DND-41 (cell line): ENCODE results near the gene TNNI3K.

Source experiments
- ATAC-seq: fragments of 200-7000 bp; cut with Tn5 transposase; 3 replicates; pipeline ENCODE4 v1.9.1; 2021; ENCODE audit warnings: low read depth; ENCODE audit not compliant: insufficient read depth
- DNase-seq: peaks from one replicate; pipeline ENCODE4 v3.0.0-alpha.2; 2020
- H2AFZ ChIP-seq: 2 replicates; pipeline ENCODE4 v1.6.0; 2012; ENCODE audit warnings: low read depth, low read length
- H3K27ac ChIP-seq: 2 replicates; pipeline ENCODE4 v1.5.1; 2012; ENCODE audit warnings: low read length, inconsistent platforms
- H3K27me3 ChIP-seq: fragments of 200-600 bp; sonication (generic); 2 replicates; pipeline ENCODE4 v1.6.0; 2012; ENCODE audit warnings: low read length, mild to moderate bottlenecking, inconsistent platforms; ENCODE audit not compliant: insufficient read depth, poor library complexity
- H3K36me3 ChIP-seq: 2 replicates; pipeline ENCODE4 v1.5.1; 2012; ENCODE audit warnings: low read length, inconsistent platforms; ENCODE audit not compliant: insufficient read depth
- H3K4me1 ChIP-seq: 2 replicates; pipeline ENCODE4 v1.5.1; 2012; ENCODE audit warnings: mild to moderate bottlenecking, low read length; ENCODE audit not compliant: insufficient read depth
- H3K4me2 ChIP-seq: 2 replicates; pipeline ENCODE4 v1.6.0; 2012; ENCODE audit warnings: mild to moderate bottlenecking, moderate library complexity, low read length, inconsistent platforms; ENCODE audit not compliant: insufficient read depth
- H3K4me3 ChIP-seq, 2 experiments: fragments of 200-600 bp in 1 of 2; shearing (Covaris generic) in 1 of 2; 2 replicates each; pipeline ENCODE4 v1.5.1; 2012 to 2016; ENCODE audit warnings: inconsistent platforms in 2 of 2, low read length in 2 of 2, mild to moderate bottlenecking in 2 of 2, low read depth in 1 of 2, moderate library complexity in 1 of 2
- H3K79me2 ChIP-seq: 2 replicates; pipeline ENCODE4 v1.6.0; 2012; ENCODE audit warnings: low read length, inconsistent platforms; ENCODE audit not compliant: insufficient read depth
- H3K9ac ChIP-seq: 2 replicates; pipeline ENCODE4 v1.6.0; 2012; ENCODE audit warnings: low read depth, mild to moderate bottlenecking, inconsistent platforms, low read length, moderate library complexity
- H3K9me3 ChIP-seq: 2 replicates; pipeline ENCODE4 v1.5.1; 2012; ENCODE audit warnings: low read length, moderate library complexity, mild to moderate bottlenecking, inconsistent platforms; ENCODE audit not compliant: insufficient read depth, severe bottlenecking
- H4K20me1 ChIP-seq: 2 replicates; pipeline ENCODE4 v1.6.0; 2012; ENCODE audit warnings: low read length; ENCODE audit not compliant: insufficient read depth
- EZH2 ChIP-seq: IDR thresholded peaks from 3 replicates; pipeline ENCODE4 v1.6.1; 2012; ENCODE audit warnings: borderline replicate concordance, low read depth, mild to moderate bottlenecking, moderate library complexity, low read length, inconsistent platforms; ENCODE audit not compliant: severe bottlenecking
- TF ChIP-seq, protein P1 (sequence below): IDR thresholded peaks from 2 replicates; pipeline ENCODE4 v1.5.1; 2012; ENCODE audit warnings: borderline replicate concordance, low read length, moderate library complexity, mild to moderate bottlenecking; ENCODE audit not compliant: poor library complexity, severe bottlenecking; ENCODE audit errors: extremely low read depth

Gene TNNI3K

GRCh38 chr1:74266001-74266400, 30.8 kb downstream of the TNNI3K start:
- H3K36me3 ChIP-seq = no peaks in the 10 kb centered on the region
- H3K9me3 ChIP-seq = no peaks in the 10 kb centered on the region
- no peak overlapping the region for H2AFZ ChIP-seq
- H3K4me3 ChIP-seq = no peak overlapping the region
- TF ChIP-seq EZH2 = no peak
- TF ChIP-seq, protein P1, sequence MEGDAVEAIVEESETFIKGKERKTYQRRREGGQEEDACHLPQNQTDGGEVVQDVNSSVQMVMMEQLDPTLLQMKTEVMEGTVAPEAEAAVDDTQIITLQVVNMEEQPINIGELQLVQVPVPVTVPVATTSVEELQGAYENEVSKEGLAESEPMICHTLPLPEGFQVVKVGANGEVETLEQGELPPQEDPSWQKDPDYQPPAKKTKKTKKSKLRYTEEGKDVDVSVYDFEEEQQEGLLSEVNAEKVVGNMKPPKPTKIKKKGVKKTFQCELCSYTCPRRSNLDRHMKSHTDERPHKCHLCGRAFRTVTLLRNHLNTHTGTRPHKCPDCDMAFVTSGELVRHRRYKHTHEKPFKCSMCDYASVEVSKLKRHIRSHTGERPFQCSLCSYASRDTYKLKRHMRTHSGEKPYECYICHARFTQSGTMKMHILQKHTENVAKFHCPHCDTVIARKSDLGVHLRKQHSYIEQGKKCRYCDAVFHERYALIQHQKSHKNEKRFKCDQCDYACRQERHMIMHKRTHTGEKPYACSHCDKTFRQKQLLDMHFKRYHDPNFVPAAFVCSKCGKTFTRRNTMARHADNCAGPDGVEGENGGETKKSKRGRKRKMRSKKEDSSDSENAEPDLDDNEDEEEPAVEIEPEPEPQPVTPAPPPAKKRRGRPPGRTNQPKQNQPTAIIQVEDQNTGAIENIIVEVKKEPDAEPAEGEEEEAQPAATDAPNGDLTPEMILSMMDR = no peak
- H3K79me2 ChIP-seq = no peaks in the 10 kb centered on the region
- H3K27ac ChIP-seq = no peak overlapping the region
- no peaks in the 10 kb centered on the region for H3K4me1 ChIP-seq
- no peak overlapping the region for H3K9ac ChIP-seq
- H3K4me2 ChIP-seq = no peak overlapping the region
- no peaks in the 10 kb centered on the region for H3K27me3 ChIP-seq
- ATAC-seq (no peak), DNase-seq (no peak)
- no peaks in the 10 kb centered on the region for H4K20me1 ChIP-seq

- no peaks in the 10 kb centered on the region for H3K27me3 ChIP-seq
- H4K20me1 ChIP-seq = no peaks in the 10 kb centered on the region
- no peak for DNase-seq
- no peak overlapping the region for H3K27ac ChIP-seq
- H3K4me3 ChIP-seq = no peak overlapping the region
- TF ChIP-seq, protein P1 = no peak
- TF ChIP-seq EZH2 = no peak
- no peaks in the 10 kb centered on the region for H3K4me1 ChIP-seq
- no peak overlapping the region for H3K9ac ChIP-seq
- no peaks in the 10 kb centered on the region for H3K79me2 ChIP-seq
- H3K4me2 ChIP-seq = no peak overlapping the region
- no peak overlapping the region for H2AFZ ChIP-seq
- H3K9me3 ChIP-seq = no peaks in the 10 kb centered on the region
- ATAC-seq = no peak
- no peaks in the 10 kb centered on the region for H3K36me3 ChIP-seq
These were observed 36.3 kb downstream of the TNNI3K start for GRCh38 chr1:74271503-74271902.

GRCh38 chr1:74280642-74281396, 45.6 kb downstream of the TNNI3K start:
- H3K27me3 ChIP-seq = no peaks in the 10 kb centered on the region
- TF ChIP-seq, protein P1 = no peak
- TF ChIP-seq EZH2 = no peak
- no peak for DNase-seq
- H2AFZ ChIP-seq = no peak overlapping the region
- no peak overlapping the region for H3K9ac ChIP-seq
- H3K9me3 ChIP-seq = no peaks in the 10 kb centered on the region
- no peak overlapping the region for H3K4me2 ChIP-seq
- H4K20me1 ChIP-seq = no peaks in the 10 kb centered on the region
- no peak overlapping the region for H3K4me3 ChIP-seq
- H3K79me2 ChIP-seq = no peaks in the 10 kb centered on the region
- no peaks in the 10 kb centered on the region for H3K4me1 ChIP-seq
- ATAC-seq = no peak
- no peaks in the 10 kb centered on the region for H3K36me3 ChIP-seq
- no peak overlapping the region for H3K27ac ChIP-seq
